ENCODE measurements around the gene DYNC1I2.

DNA sequence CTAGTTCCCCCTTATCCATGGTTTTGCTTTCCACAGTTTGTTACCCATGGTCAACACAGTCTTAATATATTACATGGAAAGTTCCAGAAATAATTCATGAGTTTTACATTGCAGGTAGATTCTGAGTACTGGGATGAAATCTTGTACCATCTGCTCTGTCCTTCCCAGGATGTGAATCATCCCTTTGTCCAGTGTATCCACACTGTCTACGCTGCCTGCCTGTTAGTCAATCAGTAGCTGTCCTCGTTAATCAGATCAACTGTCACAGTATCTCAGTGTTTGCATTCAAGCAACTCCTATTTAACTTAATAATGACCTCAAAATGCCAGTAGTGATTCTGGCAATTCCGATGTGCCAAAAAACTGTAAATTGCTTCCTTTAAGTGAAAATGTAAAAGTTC lies 76.3 kb downstream of the DYNC1I2 start:
- TF ChIP-seq EZH2 (IDR thresholded peaks at IDR 0.05) = no peak
- no peak for TF ChIP-seq POLR2A (IDR thresholded peaks at IDR 0.05; ENCODE audit: borderline replicate concordance, extremely low read depth, insufficient read depth, insufficient read length)
- no peak for TF ChIP-seq ZNF274 (IDR thresholded peaks at IDR 0.05; ENCODE audit: low read depth, low read length)
- TF ChIP-seq CTCF (IDR thresholded peaks at IDR 0.05 in 2 of 3, conservative IDR thresholded peaks at IDR 0.05 in 1 of 3; ENCODE audit: borderline replicate concordance in 1 of 3, insufficient read depth in 1 of 3, low read depth in 2 of 3, low read length in 2 of 3) = no peak
- no peak for TF ChIP-seq POLR2AphosphoS5 (IDR thresholded peaks at IDR 0.05; ENCODE audit: low read depth, low read length)
- no peak for TF ChIP-seq YY1 (IDR thresholded peaks at IDR 0.05; ENCODE audit: extremely low read depth, insufficient replicate concordance, low read depth, low read length)
- TF ChIP-seq ZFX (IDR thresholded peaks at IDR 0.05) = no peak
- TF ChIP-seq SP1 (IDR thresholded peaks at IDR 0.05; ENCODE audit: low read depth) = no peak
- TF ChIP-seq MAX (IDR thresholded peaks at IDR 0.05) = no peak
- TF ChIP-seq JUND (IDR thresholded peaks at IDR 0.05) = no peak
- no peak for TF ChIP-seq SRF (IDR thresholded peaks at IDR 0.05; ENCODE audit: low read depth)
- no peak for TF ChIP-seq SIN3A (IDR thresholded peaks at IDR 0.05; ENCODE audit: low read depth)
- TF ChIP-seq EGR1 (IDR thresholded peaks at IDR 0.05; ENCODE audit: low read depth) = no peak
